H1 (cell line): ENCODE results near the gene HMCN1.

Source experiments
- BRCA1 ChIP-seq: IDR thresholded peaks from 2 replicates; pipeline ENCODE4 v1.6.1; 2012; ENCODE audit warnings: low read depth, low read length, improper control_type of control experiment
- CTCF ChIP-seq, 3 experiments: IDR thresholded peaks; 1 replicate in 2 of 3; 2 replicates in 1 of 3; pipeline versions ENCODE4 v1.5.1 to v1.6.1; 2011; ENCODE audit warnings: low read length in 3 of 3, mild to moderate bottlenecking in 3 of 3, inconsistent platforms in 2 of 3, low read depth in 1 of 3, moderate library complexity in 1 of 3; ENCODE audit not compliant: insufficient read depth in 1 of 3; ENCODE audit errors: control extremely low read depth in 1 of 3
- EZH2 ChIP-seq: fragments of 200-600 bp; sonication (generic); IDR thresholded peaks from 2 replicates; pipeline ENCODE4 v1.7.1; 2012; ENCODE audit warnings: low read depth, mild to moderate bottlenecking, moderate library complexity, low read length, inconsistent platforms; ENCODE audit not compliant: severe bottlenecking
- GABPA ChIP-seq: IDR thresholded peaks from 2 replicates; pipeline ENCODE4 v1.6.1; 2011; ENCODE audit warnings: mild to moderate bottlenecking, low read length, moderate library complexity, borderline replicate concordance; ENCODE audit not compliant: insufficient read depth
- MAX ChIP-seq: IDR thresholded peaks from 2 replicates; pipeline ENCODE4 v1.6.1; 2012; ENCODE audit warnings: inconsistent platforms
- POLR2A ChIP-seq, 2 experiments: IDR thresholded peaks; 1 replicate in 1 of 2; 2 replicates in 1 of 2; pipeline ENCODE4 v1.6.1; 2011; ENCODE audit warnings: low read depth in 2 of 2, low read length in 2 of 2, mild to moderate bottlenecking in 2 of 2; ENCODE audit errors: control extremely low read depth in 1 of 2
- POLR2AphosphoS5 ChIP-seq: IDR thresholded peaks from 2 replicates; pipeline ENCODE4 v1.6.1; 2011; ENCODE audit warnings: low read depth, low read length
- RBBP5 ChIP-seq: IDR thresholded peaks from 2 replicates; pipeline ENCODE4 v1.7.1; 2012; ENCODE audit warnings: low read depth, mild to moderate bottlenecking, inconsistent platforms, low read length, moderate library complexity, borderline replicate concordance
- SIX5 ChIP-seq: IDR thresholded peaks from 2 replicates; pipeline ENCODE4 v1.6.1; 2011; ENCODE audit warnings: mild to moderate bottlenecking, low read depth, low read length

- no peak for TF ChIP-seq BRCA1
- no peak for TF ChIP-seq POLR2AphosphoS5
- no peak for TF ChIP-seq RBBP5
- TF ChIP-seq EZH2 = no peak
- no peak for TF ChIP-seq POLR2A (IDR thresholded peaks at IDR 0.05; ENCODE audit: control extremely low read depth in 1 of 2, low read depth in 2 of 2, low read length in 2 of 2)
- TF ChIP-seq CTCF (IDR thresholded peaks at IDR 0.05; ENCODE audit: control extremely low read depth in 1 of 3, insufficient read depth in 1 of 3, low read depth in 1 of 3, low read length in 3 of 3) = no peak
- no peak for TF ChIP-seq SIX5
- TF ChIP-seq MAX = no peak
- no peak for TF ChIP-seq GABPA
Observed at GRCh38 chr1:185721553-185721952, 12.6 kb upstream of the HMCN1 start.
